ENCODE measurements around the gene EEFSEC. TPM values are rescaled to one million over a fixed set of nuclear protein-coding genes. Genes with fewer than 3 reads are reported as not detected.

The EEFSEC gene
- total and polyA plus RNA-seq, 5 donors from 2014 or later, result 16.9 to 21.9 (median 18.5) TPM

DNA sequence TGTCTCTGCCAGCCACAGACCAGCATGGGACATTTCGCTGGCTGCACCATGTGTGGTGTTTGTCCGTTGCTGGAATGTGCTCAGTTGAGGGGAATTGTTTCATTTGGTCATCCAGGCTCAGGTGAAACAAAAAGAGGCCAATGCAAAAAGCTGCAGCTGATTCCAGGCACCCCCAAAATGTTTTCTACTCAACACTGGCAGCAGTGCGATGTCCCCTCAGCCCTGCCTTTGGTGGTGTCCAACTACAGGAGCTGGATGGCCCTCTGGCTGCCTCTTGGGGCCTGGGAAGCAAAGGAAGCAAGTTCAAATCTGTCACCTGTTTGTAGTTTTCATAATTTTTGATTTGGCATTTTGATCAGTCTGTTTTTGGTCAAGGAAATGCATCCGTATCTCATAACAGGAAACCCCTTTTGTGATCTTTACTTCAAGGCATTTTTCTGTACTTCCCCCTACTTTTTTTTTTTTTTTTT, 141.8 kb downstream of the EEFSEC start:
- DNase-seq, result peak in 2 of 3 donors; percentile 56 to 74
- H3K4me3 ChIP-seq (ENCODE audit: low read depth, low read length), result peak overlapping the region; percentile 29
- Mint-ChIP-seq H3K9me3 (peaks cover 0 to 8% (median 2%) of the 10 kb centered on the region in 7 donors), H3K4me1 (peaks cover 7 to 67% (median 34%) of the 10 kb centered on the region in 4 donors), H3K27ac (peak overlapping the region; percentile 81 to 97 (median 96)), H3K27me3 (no peaks in the 10 kb centered on the region), H3K4me3 (peak overlapping the region; percentile 37 to 83 (median 45)), H3K36me3 (peaks cover 36% of the 10 kb centered on the region)
- H3K27ac ChIP-seq (ENCODE audit: insufficient read depth, low read length, poor library complexity, severe bottlenecking), result peak overlapping the region; percentile 57
- peak; percentile 55 to 64 for ATAC-seq (ENCODE audit: low read depth in 2 of 2)
- H3K4me1 ChIP-seq (ENCODE audit: control insufficient read depth, insufficient read depth, low read length, poor library complexity, severe bottlenecking), result peaks cover 41% of the 10 kb centered on the region
- no peaks in the 10 kb centered on the region for H3K9me3 ChIP-seq (ENCODE audit: control insufficient read depth in 2 of 2, low read length in 2 of 2)
- H3K27me3 ChIP-seq (ENCODE audit: control insufficient read depth, insufficient read depth, low read length), result no peaks in the 10 kb centered on the region
- H3K36me3 ChIP-seq (ENCODE audit: control insufficient read depth, insufficient read depth, low read length), result no peaks in the 10 kb centered on the region

DNA sequence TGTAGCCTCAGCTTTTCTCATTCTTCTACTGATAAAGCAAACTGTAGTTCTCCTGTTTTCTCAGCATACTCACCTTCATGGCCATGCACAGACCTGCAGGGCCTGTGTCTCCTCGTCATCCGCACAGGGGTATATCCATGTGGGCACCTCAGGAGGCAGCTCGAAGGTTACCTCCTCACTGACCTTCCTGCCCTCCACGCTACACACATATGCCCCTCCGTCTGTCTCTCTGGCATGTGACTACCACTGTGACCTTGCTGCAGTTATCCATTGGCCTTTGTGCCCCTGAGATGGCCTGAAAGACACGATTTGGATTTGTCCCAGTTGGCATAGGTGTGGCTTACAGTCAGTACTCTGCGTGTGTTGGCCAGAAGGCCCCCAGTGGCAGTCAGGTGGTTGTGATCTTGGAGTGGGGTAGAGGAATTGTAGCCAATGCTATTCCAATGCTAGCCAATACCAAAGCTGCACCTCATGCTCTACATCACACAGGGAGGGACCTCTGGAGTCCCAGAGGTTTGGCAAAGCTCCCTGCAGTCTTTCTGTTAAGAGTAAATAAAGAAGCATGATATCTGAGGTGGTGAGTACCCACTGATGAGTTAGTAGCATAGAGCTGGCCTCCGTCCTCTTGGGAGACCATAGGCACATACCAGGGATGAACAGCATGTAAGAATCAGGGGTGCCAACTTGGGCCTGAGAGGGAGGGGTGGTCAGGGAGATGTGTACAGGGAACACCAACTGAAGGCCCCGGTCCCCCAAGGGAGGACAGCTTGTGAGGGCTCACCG, 143.4 kb downstream of the EEFSEC start:
- peaks cover 0 to 2% (median 0%) of the 10 kb centered on the region in 7 donors for H3K9me3 Mint-ChIP-seq
- peaks cover 7 to 64% (median 31%) of the 10 kb centered on the region in 4 donors for H3K4me1 Mint-ChIP-seq
- H3K36me3 ChIP-seq (ENCODE audit: control insufficient read depth, insufficient read depth, low read length), result no peaks in the 10 kb centered on the region
- peak overlapping the region in 3 of 4 donors; percentile 37 to 83 (median 53) for H3K4me3 Mint-ChIP-seq
- DNase-seq (no peak), ATAC-seq (ENCODE audit: low read depth in 2 of 2) (no peak)
- H3K27me3 Mint-ChIP-seq, result no peaks in the 10 kb centered on the region
- H3K9me3 ChIP-seq (ENCODE audit: control insufficient read depth in 2 of 2, low read length in 2 of 2), result no peaks in the 10 kb centered on the region
- no peaks in the 10 kb centered on the region for H3K27me3 ChIP-seq (ENCODE audit: control insufficient read depth, insufficient read depth, low read length)
- peaks cover 27% of the 10 kb centered on the region for H3K36me3 Mint-ChIP-seq
- H3K4me1 ChIP-seq (ENCODE audit: control insufficient read depth, insufficient read depth, low read length, poor library complexity, severe bottlenecking), result peaks cover 41% of the 10 kb centered on the region
- H3K27ac ChIP-seq (ENCODE audit: insufficient read depth, low read length, poor library complexity, severe bottlenecking), result no peak overlapping the region
- H3K27ac Mint-ChIP-seq, result peak overlapping the region; percentile 83 to 97 (median 83)
- H3K4me3 ChIP-seq (ENCODE audit: low read depth, low read length), result no peak overlapping the region

DNA sequence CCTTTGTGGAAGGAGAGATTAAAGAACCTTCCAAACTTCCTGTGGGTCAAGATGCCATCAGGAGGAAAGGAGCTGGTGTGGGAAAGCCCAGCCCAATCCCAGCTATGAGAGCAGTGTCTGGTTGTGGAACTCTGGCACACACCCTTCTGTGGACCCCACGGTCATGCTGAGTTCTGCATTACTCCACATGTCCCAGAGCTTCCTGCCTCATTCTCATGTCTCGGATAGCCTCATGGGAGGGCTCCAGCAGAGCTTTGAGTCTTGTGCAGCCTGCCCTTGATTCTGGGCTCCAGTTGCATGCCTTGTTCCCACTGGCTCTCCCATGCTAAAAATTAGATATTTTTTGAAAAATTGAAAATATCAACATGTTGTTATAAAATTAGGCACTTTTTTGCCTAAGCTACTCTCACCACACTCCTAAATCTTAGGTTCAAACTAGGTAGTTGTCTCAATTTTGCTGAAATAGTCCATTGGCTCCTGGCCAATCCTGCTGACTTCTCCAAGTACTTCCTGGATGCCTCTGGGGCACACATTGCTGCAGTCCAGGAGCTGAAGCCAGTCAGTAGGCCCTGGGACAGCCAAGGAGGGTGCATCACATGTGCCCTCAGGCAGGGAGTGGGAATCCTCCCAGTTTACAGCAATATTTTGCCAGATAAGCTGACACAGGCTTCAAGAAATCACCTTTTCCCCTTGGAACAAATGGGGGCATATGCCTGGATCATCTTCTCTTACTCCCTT, 144.3 kb downstream of the EEFSEC start:
- Histone ChIP-seq H3K27me3 (ENCODE audit: control insufficient read depth, insufficient read depth, low read length) (no peaks in the 10 kb centered on the region), H3K9me3 (ENCODE audit: control insufficient read depth in 2 of 2, low read length in 2 of 2) (no peaks in the 10 kb centered on the region), H3K4me3 (ENCODE audit: low read depth, low read length) (no peak overlapping the region), H3K27ac (ENCODE audit: insufficient read depth, low read length, poor library complexity, severe bottlenecking) (no peak overlapping the region), H3K36me3 (ENCODE audit: control insufficient read depth, insufficient read depth, low read length) (no peaks in the 10 kb centered on the region), H3K4me1 (ENCODE audit: control insufficient read depth, insufficient read depth, low read length, poor library complexity, severe bottlenecking) (peaks cover 41% of the 10 kb centered on the region)
- no peak for DNase-seq
- no peak for ATAC-seq (ENCODE audit: low read depth in 2 of 2)
- H3K4me1 Mint-ChIP-seq, result peaks cover 7 to 65% (median 31%) of the 10 kb centered on the region in 4 donors
- peak overlapping the region in 2 of 3 donors; percentile 88 to 97 for H3K27ac Mint-ChIP-seq
- no peaks in the 10 kb centered on the region for H3K27me3 Mint-ChIP-seq
- H3K9me3 Mint-ChIP-seq, result peaks cover 0 to 2% (median 0%) of the 10 kb centered on the region in 7 donors
- peaks cover 27% of the 10 kb centered on the region for H3K36me3 Mint-ChIP-seq
- peak overlapping the region in 1 of 4 donors; percentile 43 for H3K4me3 Mint-ChIP-seq

DNA sequence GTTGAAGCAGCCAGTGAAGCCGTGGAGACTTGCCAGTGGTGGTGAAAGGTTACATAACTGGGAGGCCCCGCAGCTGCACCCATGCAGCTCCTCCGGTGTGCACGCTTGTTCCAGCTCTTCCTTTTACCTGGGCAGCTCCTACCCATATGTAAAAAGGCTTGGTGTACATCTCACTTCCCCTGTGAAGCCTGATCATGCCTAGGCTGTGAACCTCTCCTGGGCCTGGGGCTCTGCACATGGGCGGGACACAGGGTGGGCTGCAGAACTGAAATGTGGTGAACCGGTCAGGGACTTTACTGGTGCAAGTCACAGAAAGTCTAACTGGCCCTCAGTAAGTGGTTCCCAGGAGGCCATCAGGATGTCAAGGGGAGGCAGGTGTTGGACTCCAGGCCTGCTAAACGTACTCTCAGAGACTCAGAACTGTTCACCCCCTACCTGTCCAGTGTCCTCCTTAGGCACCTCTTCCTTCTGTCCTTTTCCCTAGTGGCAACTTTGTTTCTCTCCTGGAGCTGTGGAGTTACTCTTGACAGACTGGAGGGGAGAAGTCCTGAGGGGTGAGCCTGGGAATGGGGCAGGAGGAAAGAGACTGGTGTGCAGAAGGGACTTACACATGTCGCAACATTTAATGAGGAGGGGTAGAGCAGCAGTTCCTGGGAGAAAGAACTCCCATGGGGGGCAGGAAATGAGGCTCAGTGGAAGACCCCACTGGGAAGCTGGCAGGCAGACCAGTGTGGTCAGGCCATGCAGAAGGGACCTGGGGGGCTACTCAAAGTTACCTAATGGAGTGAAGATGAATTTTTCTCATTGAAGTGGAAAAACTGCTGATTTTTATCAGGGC, 148.1 kb downstream of the EEFSEC start:
- H3K36me3 ChIP-seq (ENCODE audit: control insufficient read depth, insufficient read depth, low read length), result no peaks in the 10 kb centered on the region
- peak overlapping the region in 2 of 3 donors; percentile 5 to 85 for H3K27ac Mint-ChIP-seq

DNA sequence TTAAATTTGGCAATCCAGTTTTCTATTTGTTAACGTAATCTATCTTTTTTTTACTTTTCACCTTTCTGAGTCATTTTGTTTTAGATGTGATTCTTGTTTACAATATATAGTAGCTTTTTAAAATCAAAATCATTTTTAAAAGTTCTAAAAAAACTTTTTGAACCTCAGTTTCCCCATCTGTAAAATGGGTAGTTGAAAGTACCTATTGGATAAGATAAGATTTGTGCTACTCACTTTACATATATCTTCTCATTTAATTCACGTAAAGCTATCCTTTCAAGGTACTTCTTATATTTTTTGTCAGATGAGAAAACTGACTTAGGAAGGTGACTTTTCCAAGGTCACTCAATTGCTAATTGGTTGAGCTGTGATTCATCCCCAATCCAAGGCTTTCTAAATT, 153.2 kb downstream of the EEFSEC start:
- Histone ChIP-seq H3K9me3 (ENCODE audit: control insufficient read depth in 2 of 2, low read length in 2 of 2) (no peaks in the 10 kb centered on the region), H3K27me3 (ENCODE audit: control insufficient read depth, insufficient read depth, low read length) (no peaks in the 10 kb centered on the region), H3K27ac (ENCODE audit: insufficient read depth, low read length, poor library complexity, severe bottlenecking) (no peak overlapping the region), H3K4me1 (ENCODE audit: control insufficient read depth, insufficient read depth, low read length, poor library complexity, severe bottlenecking) (no peaks in the 10 kb centered on the region), H3K4me3 (ENCODE audit: low read depth, low read length) (no peak overlapping the region), H3K36me3 (ENCODE audit: control insufficient read depth, insufficient read depth, low read length) (no peaks in the 10 kb centered on the region)
- H3K9me3 Mint-ChIP-seq, result peaks cover 0 to 3% (median 0%) of the 10 kb centered on the region in 7 donors
- H3K4me1 Mint-ChIP-seq, result peaks cover 0 to 21% (median 7%) of the 10 kb centered on the region in 4 donors
- peaks cover 22% of the 10 kb centered on the region for H3K36me3 Mint-ChIP-seq
- ATAC-seq (ENCODE audit: low read depth in 2 of 2) (no peak), DNase-seq (no peak)
- H3K27ac Mint-ChIP-seq, result no peak overlapping the region
- H3K27me3 Mint-ChIP-seq, result no peaks in the 10 kb centered on the region
- no peak overlapping the region for H3K4me3 Mint-ChIP-seq

More for the DNA sequence above, 148.1 kb downstream of the EEFSEC start:
- Mint-ChIP-seq H3K4me3 (no peak overlapping the region), H3K36me3 (peaks cover 32% of the 10 kb centered on the region), H3K9me3 (no peaks in the 10 kb centered on the region), H3K4me1 (peaks cover 0 to 31% (median 9%) of the 10 kb centered on the region in 4 donors), H3K27me3 (no peaks in the 10 kb centered on the region)
- H3K27me3 ChIP-seq (ENCODE audit: control insufficient read depth, insufficient read depth, low read length), result no peaks in the 10 kb centered on the region
- DNase-seq (no peak), ATAC-seq (ENCODE audit: low read depth in 2 of 2) (no peak)
- H3K4me3 ChIP-seq (ENCODE audit: low read depth, low read length), result no peak overlapping the region
- no peaks in the 10 kb centered on the region for H3K9me3 ChIP-seq (ENCODE audit: control insufficient read depth in 2 of 2, low read length in 2 of 2)
- H3K4me1 ChIP-seq (ENCODE audit: control insufficient read depth, insufficient read depth, low read length, poor library complexity, severe bottlenecking), result peaks cover 13% of the 10 kb centered on the region
- H3K27ac ChIP-seq (ENCODE audit: insufficient read depth, low read length, poor library complexity, severe bottlenecking), result no peak overlapping the region

DNA sequence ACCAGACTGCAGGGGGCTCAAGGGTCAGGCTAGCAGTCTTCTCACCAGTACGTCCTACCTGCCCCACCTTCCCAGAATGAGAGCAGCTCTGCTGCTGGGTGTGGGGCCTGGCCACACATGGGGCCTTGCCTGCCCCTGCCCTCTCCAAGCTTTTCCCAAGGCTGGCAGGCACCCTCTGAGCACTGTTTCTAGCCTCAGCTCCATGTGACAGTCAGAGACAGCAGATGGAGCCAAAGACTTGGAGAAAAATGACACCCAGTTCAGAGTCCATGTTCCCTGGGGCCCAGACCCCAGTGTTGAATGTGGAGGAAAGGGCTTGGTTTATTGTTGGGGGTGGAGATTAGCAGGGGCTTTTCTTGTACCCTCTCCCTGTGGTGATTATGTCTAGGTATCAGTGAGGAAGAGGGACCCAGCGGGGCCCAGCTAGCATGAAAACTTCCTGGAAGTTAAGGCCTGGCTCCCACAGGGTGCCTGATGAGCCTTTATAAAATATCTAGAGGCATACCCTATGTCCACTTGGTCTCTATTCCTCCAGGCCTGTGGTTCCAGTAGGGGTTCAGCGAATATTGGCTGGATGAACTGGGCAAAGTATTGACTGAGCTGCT, 153.8 kb downstream of the EEFSEC start:
- no peaks in the 10 kb centered on the region for H3K27me3 ChIP-seq (ENCODE audit: control insufficient read depth, insufficient read depth, low read length)
- Mint-ChIP-seq H3K9me3 (peaks cover 0 to 3% (median 0%) of the 10 kb centered on the region in 7 donors), H3K36me3 (peaks cover 26% of the 10 kb centered on the region), H3K4me3 (peak overlapping the region in 1 of 4 donors; percentile 27), H3K27ac (no peak overlapping the region), H3K27me3 (no peaks in the 10 kb centered on the region), H3K4me1 (peaks cover 0 to 20% (median 6%) of the 10 kb centered on the region in 4 donors)
- H3K4me3 ChIP-seq (ENCODE audit: low read depth, low read length), result no peak overlapping the region
- H3K36me3 ChIP-seq (ENCODE audit: control insufficient read depth, insufficient read depth, low read length), result no peaks in the 10 kb centered on the region
- no peak overlapping the region for H3K27ac ChIP-seq (ENCODE audit: insufficient read depth, low read length, poor library complexity, severe bottlenecking)
- H3K9me3 ChIP-seq (ENCODE audit: control insufficient read depth in 2 of 2, low read length in 2 of 2), result no peaks in the 10 kb centered on the region
- DNase-seq, result no peak
- no peaks in the 10 kb centered on the region for H3K4me1 ChIP-seq (ENCODE audit: control insufficient read depth, insufficient read depth, low read length, poor library complexity, severe bottlenecking)
- ATAC-seq (ENCODE audit: low read depth in 2 of 2), result no peak
